BJ (cell line): ENCODE measurements around the gene PUM1. TPM values are rescaled to one million over a fixed set of nuclear protein-coding genes. Genes with fewer than 3 reads are reported as not detected.

ENCODE experiments used
- CTCF ChIA-PET: fragments of 350-600 bp; formaldehyde crosslinking; extraction: SDS; loops from one replicate; lab custom pipeline; 2021; ENCODE audit warnings: antibody characterized with exemption, inconsistent platforms; lab: Yijun Ruan, JAX
- POLR2A ChIA-PET: fragments of 300-600 bp; sonication (Branson Sonifier 250); formaldehyde crosslinking; extraction: SDS; loops from one replicate; lab custom pipeline; 2021; ENCODE audit warnings: antibody characterized with exemption; lab: Charles Lee
- DNase-seq: peaks from one replicate; pipeline ENCODE4 v3.0.0-alpha.2; 2011; ENCODE audit warnings: low read depth
- H3K27me3 ChIP-seq: 2 replicates; pipeline ENCODE4 v1.6.0; 2011; ENCODE audit warnings: low read length; ENCODE audit not compliant: control insufficient read depth, insufficient read depth
- H3K36me3 ChIP-seq: 2 replicates; pipeline ENCODE4 v1.5.1; 2011; ENCODE audit warnings: low read length; ENCODE audit not compliant: control insufficient read depth, insufficient read depth
- H3K4me3 ChIP-seq: 2 replicates; pipeline ENCODE4 v1.5.1; 2011; ENCODE audit warnings: low read depth, mild to moderate bottlenecking, control low read depth, low read length
- polyA plus RNA-seq: library from polyadenylated mRNA; depleted of rRNA; stranded (reverse); fragments of >200 nt; gene quantifications from 2 replicates; pipeline ENCODE4 v1.2.3, GENCODE V29; 2011
- TF ChIP-seq, protein P1 (sequence below): IDR thresholded peaks from 2 replicates; pipeline ENCODE4 v1.5.1; 2011; ENCODE audit warnings: low read depth, mild to moderate bottlenecking, control low read depth, inconsistent platforms, low read length, moderate library complexity; ENCODE audit not compliant: insufficient read depth

The PUM1 gene
- polyA plus RNA-seq, 1 experiment, result 66.9 TPM

DNA sequence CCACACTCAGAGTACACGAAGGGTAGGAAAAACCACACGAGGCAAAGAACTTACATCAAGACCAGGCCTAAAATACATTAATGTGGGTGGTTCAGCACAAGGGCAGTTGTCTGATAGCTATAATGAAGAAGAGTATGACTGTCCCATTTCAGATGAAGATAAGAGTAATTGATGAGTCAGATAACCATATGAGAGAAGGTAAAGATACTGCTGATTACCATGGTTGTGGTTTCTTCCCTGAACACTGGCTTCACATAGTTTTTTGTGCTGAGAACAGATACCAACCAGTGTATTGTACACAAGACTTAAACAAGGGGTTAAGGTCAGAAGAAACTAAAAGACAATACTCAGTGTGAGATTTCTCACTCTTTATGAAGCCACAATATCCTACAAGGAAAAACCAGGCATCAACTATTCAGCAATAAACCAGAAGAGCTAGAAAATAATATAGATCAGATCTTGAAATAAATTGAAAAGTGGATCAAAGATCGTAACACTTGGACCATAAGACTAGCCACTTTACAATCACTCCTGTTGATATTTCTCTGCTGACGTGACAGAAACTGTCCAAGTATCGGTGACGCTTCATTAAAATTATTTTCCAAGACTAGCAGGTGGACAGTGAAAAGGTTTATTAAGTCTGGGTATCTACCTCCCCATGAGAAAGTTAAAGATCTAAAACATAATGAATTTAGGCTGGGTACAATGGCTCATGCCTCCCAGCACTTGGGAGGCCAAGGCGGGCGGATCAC lies 28.6 kb downstream of the PUM1 start:
- TF ChIP-seq, protein P1, sequence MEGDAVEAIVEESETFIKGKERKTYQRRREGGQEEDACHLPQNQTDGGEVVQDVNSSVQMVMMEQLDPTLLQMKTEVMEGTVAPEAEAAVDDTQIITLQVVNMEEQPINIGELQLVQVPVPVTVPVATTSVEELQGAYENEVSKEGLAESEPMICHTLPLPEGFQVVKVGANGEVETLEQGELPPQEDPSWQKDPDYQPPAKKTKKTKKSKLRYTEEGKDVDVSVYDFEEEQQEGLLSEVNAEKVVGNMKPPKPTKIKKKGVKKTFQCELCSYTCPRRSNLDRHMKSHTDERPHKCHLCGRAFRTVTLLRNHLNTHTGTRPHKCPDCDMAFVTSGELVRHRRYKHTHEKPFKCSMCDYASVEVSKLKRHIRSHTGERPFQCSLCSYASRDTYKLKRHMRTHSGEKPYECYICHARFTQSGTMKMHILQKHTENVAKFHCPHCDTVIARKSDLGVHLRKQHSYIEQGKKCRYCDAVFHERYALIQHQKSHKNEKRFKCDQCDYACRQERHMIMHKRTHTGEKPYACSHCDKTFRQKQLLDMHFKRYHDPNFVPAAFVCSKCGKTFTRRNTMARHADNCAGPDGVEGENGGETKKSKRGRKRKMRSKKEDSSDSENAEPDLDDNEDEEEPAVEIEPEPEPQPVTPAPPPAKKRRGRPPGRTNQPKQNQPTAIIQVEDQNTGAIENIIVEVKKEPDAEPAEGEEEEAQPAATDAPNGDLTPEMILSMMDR, result no peak
- no peaks in the 10 kb centered on the region for H3K27me3 ChIP-seq
- no peak for DNase-seq
- 0 out of 2 replicates have a peak, but pooled peaks cover 1% of the 10 kb centered on the region for H3K36me3 ChIP-seq
- CTCF ChIA-PET, result interaction anchor here (0.8 to 1.3 kb wide), 2 partner anchors 13 to 43 kb away, joined by 5 to 6 read pairs; no protein-coding TSS in a partner anchor
- POLR2A ChIA-PET, result no interaction called here
- H3K4me3 ChIP-seq, result no peak overlapping the region

DNA sequence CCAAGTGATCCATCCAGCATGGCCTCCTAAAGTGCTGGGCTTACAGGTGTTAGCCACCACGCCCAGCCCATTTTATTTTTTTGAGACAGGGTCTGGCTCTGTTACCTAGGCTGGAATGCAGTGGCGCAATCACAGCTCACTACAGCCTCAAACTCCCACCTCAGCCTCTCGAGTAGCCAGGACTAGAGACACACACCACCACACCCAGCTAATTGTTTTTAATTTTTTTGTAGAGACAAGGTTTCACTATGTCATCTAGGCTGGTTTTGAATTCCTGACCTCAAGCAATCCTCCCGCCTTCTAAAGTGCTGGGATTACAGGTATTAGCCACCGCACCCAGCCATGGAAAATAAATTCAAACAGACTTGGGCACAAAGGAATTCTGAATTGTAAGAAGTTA lies 31.9 kb downstream of the PUM1 start:
- no peak for DNase-seq
- CTCF ChIA-PET, result no interaction called here
- 0 out of 2 replicates have a peak, but pooled peaks cover 1% of the 10 kb centered on the region for H3K36me3 ChIP-seq
- TF ChIP-seq, protein P1, result no peak
- no peaks in the 10 kb centered on the region for H3K27me3 ChIP-seq
- POLR2A ChIA-PET, result no interaction called here
- no peak overlapping the region for H3K4me3 ChIP-seq

DNA sequence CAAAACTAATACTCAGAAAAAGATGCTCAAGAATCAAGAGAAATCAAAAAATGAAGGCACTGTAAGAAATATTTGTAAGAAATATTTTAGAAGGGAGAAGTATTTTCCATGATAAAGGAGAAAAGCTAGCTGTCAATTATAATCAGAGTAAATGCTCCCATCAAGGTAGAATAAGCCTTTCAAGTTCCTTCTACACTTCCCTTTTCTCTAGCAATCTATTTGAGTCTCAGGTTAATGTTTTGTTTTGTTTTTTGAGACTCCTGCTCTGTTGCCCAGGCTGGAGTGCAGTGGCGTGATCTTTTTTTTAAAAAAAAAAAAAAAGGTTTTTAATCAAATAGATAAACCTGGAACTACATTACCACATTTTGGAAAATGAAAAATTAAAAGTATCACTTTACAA lies 33.3 kb downstream of the PUM1 start:
- TF ChIP-seq, protein P1, result no peak
- no peak for DNase-seq
- ChIA-PET CTCF (no interaction called here), POLR2A (no interaction called here)
- H3K36me3 ChIP-seq, result peaks cover 1% of the 10 kb centered on the region; the same call in 1 of the 2 replicates
- no peaks in the 10 kb centered on the region for H3K27me3 ChIP-seq
- no peak overlapping the region for H3K4me3 ChIP-seq

DNA sequence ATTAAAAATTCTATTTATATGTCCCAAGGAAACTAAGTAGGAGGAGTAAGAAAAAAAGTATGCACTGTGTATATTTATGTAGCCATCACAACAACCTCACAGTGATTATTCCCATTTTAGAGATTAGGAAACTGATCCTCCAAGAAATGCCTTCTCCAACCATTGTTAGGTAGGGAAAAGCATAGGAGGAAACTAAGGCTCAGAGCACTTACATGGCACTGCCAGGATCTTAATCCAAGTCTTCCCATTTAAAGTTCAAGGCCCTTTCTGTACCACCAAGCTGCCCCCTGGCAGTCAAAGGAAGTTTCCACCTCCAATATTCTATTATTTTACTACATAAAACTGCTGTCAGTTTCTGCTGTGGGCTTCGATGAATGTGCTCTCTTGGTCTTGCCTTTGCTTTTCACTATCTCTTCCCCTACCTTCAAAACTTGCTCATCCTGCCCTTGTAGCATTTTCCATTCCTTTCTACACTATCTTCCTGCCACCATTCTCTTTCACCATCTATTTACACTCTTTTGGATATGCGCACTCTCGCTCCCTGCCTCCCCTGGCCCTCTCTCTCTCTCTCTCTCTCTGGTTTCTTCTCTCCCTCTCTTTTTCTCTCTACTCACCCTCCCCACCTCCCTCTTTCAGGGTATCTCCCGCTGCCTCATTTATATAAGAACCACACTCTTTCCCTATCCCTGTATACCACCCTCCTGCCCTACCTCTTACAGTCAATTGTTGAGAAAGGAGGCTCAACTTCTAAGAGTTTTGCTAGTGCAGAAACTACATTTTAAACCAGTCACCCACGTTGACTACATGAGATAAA lies 34.0 kb downstream of the PUM1 start:
- peaks cover 1% of the 10 kb centered on the region; the same call in 1 of the 2 replicates for H3K36me3 ChIP-seq
- TF ChIP-seq, protein P1, result no peak
- DNase-seq, result no peak
- ChIA-PET POLR2A (no interaction called here), CTCF (interaction anchor here (0.8 to 1.1 kb wide), 3 partner anchors 9 to 30 kb away, joined by 3 to 6 read pairs (median 4); no protein-coding TSS in a partner anchor)
- no peak overlapping the region for H3K4me3 ChIP-seq
- H3K27me3 ChIP-seq, result no peaks in the 10 kb centered on the region

DNA sequence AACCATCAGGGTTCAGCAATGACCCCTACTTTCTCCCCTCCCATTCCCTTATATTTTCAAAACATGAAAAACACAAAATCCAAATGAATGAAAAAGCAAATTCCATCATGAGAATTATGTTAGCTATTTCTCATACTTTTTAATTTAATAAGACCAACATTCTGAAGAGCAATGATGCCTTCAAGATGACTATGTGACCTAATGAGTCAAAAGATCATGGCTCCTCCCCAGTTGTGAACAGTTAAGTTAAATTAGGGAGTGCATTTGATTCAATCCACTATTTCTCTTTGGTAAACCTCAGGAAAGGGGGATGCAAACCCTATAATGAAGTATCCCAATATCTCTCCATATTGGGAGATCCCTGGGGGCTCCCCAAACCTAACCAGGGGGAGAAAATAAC lies 36.5 kb downstream of the PUM1 start:
- DNase-seq, result no peak
- H3K36me3 ChIP-seq, result no peaks in the 10 kb centered on the region; the same call in 1 of the 2 replicates
- POLR2A ChIA-PET, result no interaction called here
- H3K27me3 ChIP-seq, result no peaks in the 10 kb centered on the region
- TF ChIP-seq, protein P1, result no peak
- CTCF ChIA-PET, result interaction anchor here (0.6 kb wide), 1 partner anchor 45 kb away, joined by 3 read pairs; no protein-coding TSS in a partner anchor
- no peak overlapping the region for H3K4me3 ChIP-seq
